Keratinocyte (primary cell): ENCODE data around the gene CCDC18.

Source experiments
- CTCF ChIP-seq, 3 experiments: IDR thresholded peaks in 1 of 3; conservative IDR thresholded peaks in 1 of 3; optimal IDR thresholded peaks in 1 of 3; 2 replicates in 2 of 3; 3 replicates in 1 of 3; pipeline versions ENCODE3 to v1.5.1; 2011; ENCODE audit warnings: low read length in 3 of 3, mild to moderate bottlenecking in 3 of 3, moderate library complexity in 2 of 3, control low read depth in 1 of 3, inconsistent platforms in 1 of 3; ENCODE audit not compliant: insufficient read depth in 2 of 3; ENCODE audit errors: extremely low read depth in 1 of 3
- EZH2 ChIP-seq: IDR thresholded peaks from one replicate; pipeline ENCODE4 v1.6.1; 2012; ENCODE audit warnings: inconsistent platforms, mild to moderate bottlenecking, low read length, moderate library complexity

- TF ChIP-seq CTCF (optimal IDR thresholded peaks at IDR 0.05 in 1 of 3, IDR thresholded peaks at IDR 0.05 in 1 of 3, conservative IDR thresholded peaks at IDR 0.05 in 1 of 3; ENCODE audit: extremely low read depth in 1 of 3, insufficient read depth in 2 of 3, low read length in 3 of 3) (no peak), EZH2 (no peak)
Observed at GRCh38 chr1:93206567-93206954, 26.0 kb downstream of the CCDC18 start.
